ENCODE measurements around the gene TSPAN13.

- no peak for TF ChIP-seq CTCF (optimal IDR thresholded peaks at IDR 0.05 in 1 of 3, IDR thresholded peaks at IDR 0.05 in 1 of 3, conservative IDR thresholded peaks at IDR 0.05 in 1 of 3; ENCODE audit: extremely low read depth in 1 of 3, insufficient read depth in 2 of 3, low read length in 3 of 3)
- no peak for TF ChIP-seq EZH2 (IDR thresholded peaks at IDR 0.05; ENCODE audit: low read length)
Observed at GRCh38 chr7:16712916-16713315, 40.6 kb upstream of the TSPAN13 start.
